Glutamatergic neuron (in vitro differentiated cells): ENCODE data around the gene SULT6B1. TPM values are rescaled to one million over a fixed set of nuclear protein-coding genes. Genes with fewer than 3 reads are reported as not detected.
"Not testable (repeated sequence)": the region's sequence is repeated elsewhere in the genome, so short reads cannot be mapped to it uniquely, and the experiment has no call there.

Experiments used
- DNase-seq: peaks from one replicate; pipeline ENCODE4 v3.0.0; 2022
- H3K27ac Mint-ChIP-seq: one replicate; pipeline ENCODE4 v1.8.0; 2020; ENCODE audit warnings: mild to moderate bottlenecking, mixed read lengths, inconsistent platforms; ENCODE audit not compliant: unreplicated experiment
- H3K27me3 Mint-ChIP-seq: one replicate; pipeline ENCODE4 v1.8.0; 2020; ENCODE audit warnings: mild to moderate bottlenecking, moderate library complexity, mixed read lengths, inconsistent platforms; ENCODE audit not compliant: unreplicated experiment
- H3K36me3 Mint-ChIP-seq: one replicate; pipeline ENCODE4 v1.8.0; 2020; ENCODE audit warnings: mild to moderate bottlenecking, mixed read lengths, inconsistent platforms; ENCODE audit not compliant: unreplicated experiment
- H3K4me1 Mint-ChIP-seq: one replicate; pipeline ENCODE4 v1.8.0; 2020; ENCODE audit warnings: mild to moderate bottlenecking, low read depth, mixed read lengths, inconsistent platforms; ENCODE audit not compliant: unreplicated experiment
- H3K4me3 Mint-ChIP-seq: one replicate; pipeline ENCODE4 v1.8.0; 2020; ENCODE audit warnings: mild to moderate bottlenecking, mixed read lengths, inconsistent platforms; ENCODE audit not compliant: unreplicated experiment
- H3K9me3 Mint-ChIP-seq: one replicate; pipeline ENCODE4 v1.8.0; 2020; ENCODE audit warnings: mild to moderate bottlenecking, moderate library complexity, mixed read lengths, inconsistent platforms; ENCODE audit not compliant: unreplicated experiment
- CTCF ChIP-seq: fragments of 200-600 bp; sonication (generic); IDR thresholded peaks from one replicate; pipeline ENCODE4 v1.5.0; 2021; ENCODE audit not compliant: partially characterized antibody, unreplicated experiment
- total RNA-seq: library from RNA; stranded (reverse); fragmentation: NEBNext Ultra II Directional; extraction: Animal tissue kit (Norgen Biotek cat#: 25700); gene quantifications from one replicate; pipeline ENCODE4 v1.2.1, GENCODE V29; 2021; ENCODE audit not compliant: unreplicated experiment

SULT6B1 gene
- total RNA-seq, 1 donor from 2014 or later, result not detected

- Mint-ChIP-seq H3K9me3 (no peaks in the 10 kb centered on the region), H3K27me3 (no peaks in the 10 kb centered on the region), H3K36me3 (peaks cover 14% of the 10 kb centered on the region), H3K4me3 (no peak overlapping the region), H3K4me1 (no peaks in the 10 kb centered on the region), H3K27ac (no peak overlapping the region)
- no peak for DNase-seq
- TF ChIP-seq CTCF, result no peak
These were observed 26.8 kb upstream of the SULT6B1 start for GRCh38 chr2:37215250-37215649.

- DNase-seq, result no peak
- Mint-ChIP-seq H3K9me3 (peaks cover 18% of the 10 kb centered on the region), H3K4me3 (no peak overlapping the region), H3K36me3 (peaks cover 47% of the 10 kb centered on the region), H3K27ac (no peak overlapping the region), H3K27me3 (no peaks in the 10 kb centered on the region), H3K4me1 (no peaks in the 10 kb centered on the region)
- TF ChIP-seq CTCF, result no peak
These were observed 23.5 kb upstream of the SULT6B1 start for GRCh38 chr2:37211939-37212338.

GRCh38 chr2:37211212-37211611 lies 22.7 kb upstream of the SULT6B1 start:
- no peak for TF ChIP-seq CTCF
- Mint-ChIP-seq H3K4me1 (no peaks in the 10 kb centered on the region), H3K4me3 (no peak overlapping the region), H3K27me3 (no peaks in the 10 kb centered on the region), H3K9me3 (peaks cover 21% of the 10 kb centered on the region), H3K27ac (no peak overlapping the region), H3K36me3 (peaks cover 52% of the 10 kb centered on the region)
- no peak for DNase-seq

- Mint-ChIP-seq H3K36me3 (peaks cover 75% of the 10 kb centered on the region), H3K9me3 (peaks cover 24% of the 10 kb centered on the region)
- H3K27me3 Mint-ChIP-seq, H3K4me3 Mint-ChIP-seq, DNase-seq, H3K27ac Mint-ChIP-seq, H3K4me1 Mint-ChIP-seq: not testable (repeated sequence)
These were observed 18.3 kb upstream of the SULT6B1 start for GRCh38 chr2:37206760-37207159.

GRCh38 chr2:37205689-37206341 lies 17.3 kb upstream of the SULT6B1 start:
- peaks cover 24% of the 10 kb centered on the region for H3K9me3 Mint-ChIP-seq
- H3K36me3 Mint-ChIP-seq, result peaks cover 68% of the 10 kb centered on the region
- peaks cover 3% of the 10 kb centered on the region for H3K27me3 Mint-ChIP-seq
- H3K4me1 Mint-ChIP-seq, result no peaks in the 10 kb centered on the region
- no peak for DNase-seq
- H3K4me3 Mint-ChIP-seq, result no peak overlapping the region
- no peak overlapping the region for H3K27ac Mint-ChIP-seq
- no peak for TF ChIP-seq CTCF

GRCh38 chr2:37205071-37205661 lies 16.7 kb upstream of the SULT6B1 start:
- H3K4me3 Mint-ChIP-seq, result not testable (repeated sequence)
- H3K36me3 Mint-ChIP-seq, result peaks cover 63% of the 10 kb centered on the region

More at GRCh38 chr2:37205071-37205661, 16.7 kb upstream of the SULT6B1 start:
- not testable (repeated sequence) for H3K4me1 Mint-ChIP-seq, DNase-seq, H3K27me3 Mint-ChIP-seq, H3K27ac Mint-ChIP-seq
- peaks cover 24% of the 10 kb centered on the region for H3K9me3 Mint-ChIP-seq
